ENCODE results near the gene KRTAP4-16.
"Not testable (repeated sequence)": the region's sequence is repeated elsewhere in the genome, so short reads cannot be mapped to it uniquely, and the experiment has no call there.

Gene KRTAP4-16

DNA sequence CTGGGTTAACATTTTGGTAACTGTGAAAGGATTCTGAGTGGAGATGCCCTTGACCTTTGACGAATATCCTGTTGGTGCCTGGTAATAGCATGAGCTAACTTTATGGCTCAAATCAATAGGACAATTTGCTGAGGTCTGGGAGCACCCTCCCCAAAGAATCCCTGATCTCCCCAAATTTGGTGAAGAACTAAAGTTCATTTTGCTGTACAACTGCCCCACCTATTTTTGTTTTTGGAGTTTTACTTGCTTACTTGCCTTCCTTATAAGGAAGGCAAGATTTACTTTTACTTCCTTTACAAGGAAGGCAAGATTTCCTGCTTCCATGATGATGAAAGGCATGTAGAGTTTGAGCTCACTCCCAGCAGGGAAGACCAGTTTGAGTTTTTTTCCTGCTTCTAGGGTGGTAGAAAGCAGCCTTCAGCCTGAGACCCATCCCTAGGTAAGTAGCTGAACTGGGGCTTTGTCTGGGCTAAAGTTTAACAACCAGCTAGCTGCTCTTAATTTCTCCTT is 6.0 kb upstream of the KRTAP4-16 start:
- no peak overlapping the region for H2AFZ ChIP-seq (ENCODE audit: low read length)
- TF ChIP-seq, protein P1, sequence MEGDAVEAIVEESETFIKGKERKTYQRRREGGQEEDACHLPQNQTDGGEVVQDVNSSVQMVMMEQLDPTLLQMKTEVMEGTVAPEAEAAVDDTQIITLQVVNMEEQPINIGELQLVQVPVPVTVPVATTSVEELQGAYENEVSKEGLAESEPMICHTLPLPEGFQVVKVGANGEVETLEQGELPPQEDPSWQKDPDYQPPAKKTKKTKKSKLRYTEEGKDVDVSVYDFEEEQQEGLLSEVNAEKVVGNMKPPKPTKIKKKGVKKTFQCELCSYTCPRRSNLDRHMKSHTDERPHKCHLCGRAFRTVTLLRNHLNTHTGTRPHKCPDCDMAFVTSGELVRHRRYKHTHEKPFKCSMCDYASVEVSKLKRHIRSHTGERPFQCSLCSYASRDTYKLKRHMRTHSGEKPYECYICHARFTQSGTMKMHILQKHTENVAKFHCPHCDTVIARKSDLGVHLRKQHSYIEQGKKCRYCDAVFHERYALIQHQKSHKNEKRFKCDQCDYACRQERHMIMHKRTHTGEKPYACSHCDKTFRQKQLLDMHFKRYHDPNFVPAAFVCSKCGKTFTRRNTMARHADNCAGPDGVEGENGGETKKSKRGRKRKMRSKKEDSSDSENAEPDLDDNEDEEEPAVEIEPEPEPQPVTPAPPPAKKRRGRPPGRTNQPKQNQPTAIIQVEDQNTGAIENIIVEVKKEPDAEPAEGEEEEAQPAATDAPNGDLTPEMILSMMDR (IDR thresholded peaks at IDR 0.05; ENCODE audit: low read length) = no peak
- no peak for TF ChIP-seq EZH2 (IDR thresholded peaks at IDR 0.05; ENCODE audit: borderline replicate concordance, low read length)

DNA sequence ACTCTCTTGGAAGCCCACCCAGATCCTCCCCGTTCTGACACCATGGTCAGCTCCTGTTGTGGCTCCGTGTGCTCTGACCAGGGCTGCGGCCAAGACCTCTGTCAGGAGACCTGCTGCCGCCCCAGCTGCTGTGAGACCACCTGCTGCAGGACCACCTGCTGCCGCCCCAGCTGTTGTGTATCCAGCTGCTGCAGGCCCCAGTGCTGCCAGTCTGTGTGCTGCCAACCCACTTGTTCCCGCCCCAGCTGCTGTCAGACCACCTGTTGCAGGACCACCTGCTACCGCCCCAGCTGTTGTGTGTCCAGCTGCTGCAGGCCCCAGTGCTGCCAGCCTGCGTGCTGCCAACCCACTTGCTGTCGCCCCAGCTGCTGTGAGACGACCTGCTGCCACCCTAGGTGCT is 3.3 kb upstream of the KRTAP4-16 start, which contains the start of gene KRTAP4-9:
TSS of gene KRTAP4-9 (plus strand) at position 43 of the 400 bp plus-strand sequence. CDS start at position 43, 0 bp downstream.
- H3K9me2 ChIP-seq (ENCODE audit: low read depth, low read length); H3K27me3 ChIP-seq (ENCODE audit: insufficient read depth, low read length); H3K4me2 ChIP-seq (ENCODE audit: low read length); H3K9me3 ChIP-seq (ENCODE audit: low read length); H3K9ac ChIP-seq (ENCODE audit: low read length); H3K27ac ChIP-seq (ENCODE audit: low read depth, low read length, poor library complexity, severe bottlenecking); H3F3A ChIP-seq (ENCODE audit: insufficient read depth, low read length); H2AFZ ChIP-seq (ENCODE audit: low read length); H4K20me1 ChIP-seq (ENCODE audit: insufficient read depth, low read length); H3K4me1 ChIP-seq (ENCODE audit: insufficient read depth, low read length, severe bottlenecking); H3K4me3 ChIP-seq (ENCODE audit: low read depth, low read length, poor library complexity, severe bottlenecking); H3K79me2 ChIP-seq (ENCODE audit: insufficient read depth, low read length); H3K36me3 ChIP-seq (ENCODE audit: insufficient read depth, low read length): not testable (repeated sequence)

More for the DNA sequence above, 6.0 kb upstream of the KRTAP4-16 start:
- no peaks in the 10 kb centered on the region for H4K20me1 ChIP-seq (ENCODE audit: insufficient read depth, low read length)
- no peaks in the 10 kb centered on the region for H3K36me3 ChIP-seq (ENCODE audit: insufficient read depth, low read length)
- H3K27ac ChIP-seq (ENCODE audit: low read depth, low read length, poor library complexity, severe bottlenecking) = no peak overlapping the region
- H3K4me1 ChIP-seq (ENCODE audit: insufficient read depth, low read length, severe bottlenecking) = no peaks in the 10 kb centered on the region
- no peak overlapping the region for H3K4me2 ChIP-seq (ENCODE audit: low read length)
- no peaks in the 10 kb centered on the region for H3K27me3 ChIP-seq (ENCODE audit: insufficient read depth, low read length)
- no peaks in the 10 kb centered on the region for H3K79me2 ChIP-seq (ENCODE audit: insufficient read depth, low read length)
- no peaks in the 10 kb centered on the region for H3K9me3 ChIP-seq (ENCODE audit: low read length)
- H3K9ac ChIP-seq (ENCODE audit: low read length) = no peak overlapping the region
- H3K9me2 ChIP-seq (ENCODE audit: low read depth, low read length) = no peaks in the 10 kb centered on the region
- H3F3A ChIP-seq (ENCODE audit: insufficient read depth, low read length) = no peaks in the 10 kb centered on the region
- H3K4me3 ChIP-seq (ENCODE audit: low read depth, low read length, poor library complexity, severe bottlenecking) = no peak overlapping the region

DNA sequence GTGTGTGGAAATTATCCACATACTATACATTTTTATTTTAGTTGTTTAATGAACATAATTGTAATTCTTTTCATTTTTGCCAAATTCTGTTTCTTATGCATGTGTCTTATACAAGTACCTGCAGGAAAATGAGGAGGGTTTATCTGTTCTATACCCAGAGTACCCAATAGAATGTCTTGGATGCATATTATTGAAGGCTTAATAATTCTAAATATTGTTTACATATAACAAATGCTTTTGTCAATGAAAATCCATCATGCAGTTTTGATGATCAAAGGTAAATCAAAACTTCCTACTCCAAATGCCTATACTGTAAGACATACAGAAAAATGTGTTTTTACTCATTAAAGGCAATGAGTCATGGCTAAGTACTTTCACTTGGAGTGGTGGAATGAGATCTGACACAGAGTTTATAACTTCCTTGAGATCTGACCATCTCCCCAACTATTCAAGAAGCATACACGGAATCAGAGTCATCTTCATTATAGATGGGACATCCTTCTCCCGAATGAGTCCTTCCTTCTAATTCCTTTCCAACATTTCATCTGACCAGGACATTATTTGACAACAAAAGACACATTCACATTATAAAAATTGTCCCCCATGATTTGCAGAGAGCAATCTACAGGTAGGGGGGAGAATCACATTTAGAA is 2.5 kb upstream of the KRTAP4-16 start:
- not testable (repeated sequence) for H3K4me1 ChIP-seq (ENCODE audit: insufficient read depth, low read length, severe bottlenecking); H3K4me2 ChIP-seq (ENCODE audit: low read length); H3K27me3 ChIP-seq (ENCODE audit: insufficient read depth, low read length); H3K36me3 ChIP-seq (ENCODE audit: insufficient read depth, low read length); H2AFZ ChIP-seq (ENCODE audit: low read length); H3K9me3 ChIP-seq (ENCODE audit: low read length); H4K20me1 ChIP-seq (ENCODE audit: insufficient read depth, low read length); H3K4me3 ChIP-seq (ENCODE audit: low read depth, low read length, poor library complexity, severe bottlenecking); H3K9me2 ChIP-seq (ENCODE audit: low read depth, low read length); H3F3A ChIP-seq (ENCODE audit: insufficient read depth, low read length); H3K9ac ChIP-seq (ENCODE audit: low read length); H3K27ac ChIP-seq (ENCODE audit: low read depth, low read length, poor library complexity, severe bottlenecking); H3K79me2 ChIP-seq (ENCODE audit: insufficient read depth, low read length)

DNA sequence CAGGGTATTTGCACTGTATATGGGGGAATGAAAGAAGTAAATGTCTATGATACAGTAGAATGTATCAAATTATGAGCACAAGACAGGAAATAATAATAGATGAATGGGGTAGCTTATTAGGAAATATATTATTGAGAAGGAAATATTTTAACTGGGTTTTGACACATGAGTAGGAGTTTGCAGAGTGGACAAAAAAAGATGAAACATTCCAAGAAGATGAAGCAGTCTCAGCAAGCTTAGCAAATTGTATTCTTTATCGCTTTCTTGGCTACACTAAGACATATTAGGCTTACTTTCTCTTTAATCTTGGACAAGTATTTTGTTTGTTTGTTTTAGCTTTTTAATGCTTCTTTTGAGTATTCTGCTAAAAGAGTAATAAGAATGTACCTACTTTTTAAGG is 1.9 kb upstream of the KRTAP4-16 start:
- TF ChIP-seq, protein P1 (IDR thresholded peaks at IDR 0.05; ENCODE audit: low read length) = no peak
- TF ChIP-seq EZH2 (IDR thresholded peaks at IDR 0.05; ENCODE audit: borderline replicate concordance, low read length) = no peak
- H3K9me3 ChIP-seq (ENCODE audit: low read length) = no peaks in the 10 kb centered on the region
- H3K9me2 ChIP-seq (ENCODE audit: low read depth, low read length) = no peaks in the 10 kb centered on the region
- no peak overlapping the region for H3K4me2 ChIP-seq (ENCODE audit: low read length)
- H2AFZ ChIP-seq (ENCODE audit: low read length) = no peak overlapping the region
- no peak overlapping the region for H3K4me3 ChIP-seq (ENCODE audit: low read depth, low read length, poor library complexity, severe bottlenecking)
- no peaks in the 10 kb centered on the region for H4K20me1 ChIP-seq (ENCODE audit: insufficient read depth, low read length)
- no peaks in the 10 kb centered on the region for H3K27me3 ChIP-seq (ENCODE audit: insufficient read depth, low read length)
- H3K36me3 ChIP-seq (ENCODE audit: insufficient read depth, low read length) = no peaks in the 10 kb centered on the region
- no peaks in the 10 kb centered on the region for H3K79me2 ChIP-seq (ENCODE audit: insufficient read depth, low read length)
- no peaks in the 10 kb centered on the region for H3K4me1 ChIP-seq (ENCODE audit: insufficient read depth, low read length, severe bottlenecking)
- H3F3A ChIP-seq (ENCODE audit: insufficient read depth, low read length) = no peaks in the 10 kb centered on the region
- no peak overlapping the region for H3K9ac ChIP-seq (ENCODE audit: low read length)
- H3K27ac ChIP-seq (ENCODE audit: low read depth, low read length, poor library complexity, severe bottlenecking) = no peak overlapping the region

- H3K9me2 ChIP-seq (ENCODE audit: low read depth, low read length); H3K36me3 ChIP-seq (ENCODE audit: insufficient read depth, low read length); H3K27me3 ChIP-seq (ENCODE audit: insufficient read depth, low read length); H3K4me2 ChIP-seq (ENCODE audit: low read length); H3K27ac ChIP-seq (ENCODE audit: low read depth, low read length, poor library complexity, severe bottlenecking); H3K4me1 ChIP-seq (ENCODE audit: insufficient read depth, low read length, severe bottlenecking); H3F3A ChIP-seq (ENCODE audit: insufficient read depth, low read length); H3K9me3 ChIP-seq (ENCODE audit: low read length); H3K9ac ChIP-seq (ENCODE audit: low read length); H4K20me1 ChIP-seq (ENCODE audit: insufficient read depth, low read length); H3K79me2 ChIP-seq (ENCODE audit: insufficient read depth, low read length); H2AFZ ChIP-seq (ENCODE audit: low read length); H3K4me3 ChIP-seq (ENCODE audit: low read depth, low read length, poor library complexity, severe bottlenecking): not testable (repeated sequence)
These were observed 2.1 kb downstream of the KRTAP4-16 start for GRCh38 chr17:41099682-41100480.
